ENCODE data around the gene ADAM12.
"Not testable (repeated sequence)": the region's sequence is repeated elsewhere in the genome, so short reads cannot be mapped to it uniquely, and the experiment has no call there.

The ADAM12 gene

DNA sequence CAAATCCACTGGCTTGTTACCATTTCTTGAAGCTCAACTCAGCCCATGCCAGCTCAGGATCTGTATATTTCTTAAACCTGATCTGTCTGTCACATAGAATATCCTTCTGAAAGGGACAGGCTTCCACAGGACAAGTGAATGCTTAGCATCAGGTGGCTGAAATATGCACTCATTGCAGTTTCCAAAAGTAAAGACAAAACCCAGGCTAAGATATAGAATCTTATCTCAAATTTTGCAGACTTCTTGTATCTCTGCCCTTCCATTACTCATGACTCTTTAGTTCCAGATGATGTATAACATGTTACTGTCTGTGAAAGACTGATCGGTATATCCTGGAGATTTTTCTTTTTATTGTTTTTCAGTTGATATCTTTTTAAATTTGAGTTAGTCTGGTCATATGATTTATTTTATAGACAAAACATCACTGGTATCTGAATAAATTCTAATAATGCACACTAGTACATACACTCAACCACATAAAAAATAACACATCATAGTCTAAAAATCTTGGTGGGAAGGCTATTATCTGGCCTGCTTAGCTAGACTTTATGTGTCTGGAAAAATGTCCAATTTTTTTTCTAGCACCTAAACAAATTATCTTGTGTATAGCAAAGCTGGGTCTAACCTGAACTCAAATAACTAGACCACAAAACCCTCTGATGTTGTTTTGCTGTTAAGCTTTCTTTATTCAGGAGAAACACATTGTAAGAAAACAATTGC lies 182.6 kb downstream of the ADAM12 start:
- no peak for DNase-seq

DNA sequence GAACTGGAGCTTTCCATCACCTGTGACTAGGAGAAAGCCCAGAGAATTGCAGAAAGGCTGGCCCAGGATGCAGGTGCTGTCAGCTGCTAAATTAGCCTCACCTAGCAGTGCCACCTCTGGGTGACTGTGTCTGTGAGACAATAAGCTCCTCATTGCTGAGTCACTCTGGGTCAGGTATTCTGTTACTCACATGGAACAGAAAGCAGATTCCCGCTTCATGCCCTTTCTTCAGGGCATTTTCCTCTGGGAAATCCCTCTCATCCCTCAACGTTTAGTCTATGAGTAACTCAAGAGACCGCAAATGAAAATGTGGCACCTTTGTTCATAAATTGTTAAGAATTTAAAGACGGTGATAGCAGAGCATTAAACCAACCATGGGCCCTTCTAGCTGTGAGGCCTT lies 184.0 kb downstream of the ADAM12 start:
- DNase-seq, result no peak

DNA sequence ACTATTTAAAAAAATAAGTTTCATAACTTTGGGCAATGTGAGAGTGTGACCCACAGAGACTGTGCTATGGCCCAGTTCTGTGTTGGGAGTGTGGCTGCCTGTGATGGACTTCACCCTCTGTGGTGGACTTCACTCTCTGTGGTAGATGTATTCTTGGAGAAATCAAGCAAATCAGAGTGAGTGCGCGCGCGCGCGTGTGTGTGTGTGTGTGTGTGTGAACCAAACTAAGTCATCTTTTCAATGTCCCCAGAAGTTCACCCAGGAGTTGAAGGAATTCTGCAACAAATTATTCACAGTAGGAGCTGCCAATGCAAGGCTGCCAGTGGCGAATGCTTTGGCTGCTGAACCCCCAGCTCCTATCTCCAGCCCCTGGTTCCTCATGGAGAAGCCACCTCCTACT lies 184.5 kb downstream of the ADAM12 start:
- DNase-seq, result no peak

DNA sequence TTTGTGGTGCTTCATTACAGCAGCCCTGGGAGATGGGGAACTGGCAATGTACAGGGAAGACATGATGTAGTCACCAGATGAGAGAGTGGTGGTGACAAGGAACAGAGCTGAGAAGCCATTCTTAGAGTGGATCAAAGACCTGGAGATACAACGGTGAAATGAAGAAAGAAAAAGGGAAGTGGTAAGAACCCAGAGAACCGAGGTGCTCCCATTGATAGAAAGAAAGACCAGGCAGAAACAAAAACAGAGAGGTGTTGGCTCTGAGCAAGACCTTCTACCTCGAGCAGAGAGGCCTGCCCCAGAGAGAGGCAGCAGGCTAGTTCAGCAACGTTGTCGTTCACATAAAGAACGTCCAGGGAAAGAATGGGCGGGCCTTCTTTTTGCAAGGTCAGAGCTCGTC lies 186.7 kb downstream of the ADAM12 start:
- no peak for DNase-seq

DNA sequence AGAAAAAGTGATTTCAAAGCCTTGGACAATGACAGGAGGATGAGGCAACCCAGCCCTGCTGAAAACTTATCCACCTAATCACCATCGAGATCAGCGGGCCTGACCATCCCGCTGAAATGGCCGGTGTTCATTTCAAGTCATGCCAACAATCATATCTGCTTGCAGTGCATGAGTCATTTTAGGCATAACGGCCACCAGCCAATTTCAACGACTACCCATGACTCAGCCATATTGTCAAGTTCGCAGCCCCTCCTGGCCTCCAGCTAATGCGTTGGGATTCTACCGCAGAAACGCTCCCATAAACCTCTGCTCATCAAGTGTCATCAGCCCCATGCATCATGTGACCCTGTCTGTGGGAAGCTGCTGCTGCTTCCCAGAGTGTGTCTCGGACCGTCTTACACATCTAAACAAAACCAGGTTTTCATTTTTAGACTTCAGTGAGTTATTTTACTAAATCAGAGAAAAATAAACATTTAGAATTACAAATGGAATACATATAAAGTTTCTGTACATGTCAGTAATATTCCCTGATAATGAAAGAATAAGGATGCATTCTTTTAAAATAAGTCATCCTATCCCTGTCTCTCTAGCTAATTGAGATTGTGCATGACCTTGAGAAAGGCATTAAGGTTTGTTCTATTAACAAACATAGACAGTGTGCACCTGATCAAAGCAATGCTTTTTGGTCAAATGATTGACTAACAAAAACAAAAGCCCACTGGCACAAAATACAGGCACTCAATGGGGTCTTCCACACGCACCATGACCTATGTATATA lies 188.9 kb downstream of the ADAM12 start:
- no peak for DNase-seq

DNA sequence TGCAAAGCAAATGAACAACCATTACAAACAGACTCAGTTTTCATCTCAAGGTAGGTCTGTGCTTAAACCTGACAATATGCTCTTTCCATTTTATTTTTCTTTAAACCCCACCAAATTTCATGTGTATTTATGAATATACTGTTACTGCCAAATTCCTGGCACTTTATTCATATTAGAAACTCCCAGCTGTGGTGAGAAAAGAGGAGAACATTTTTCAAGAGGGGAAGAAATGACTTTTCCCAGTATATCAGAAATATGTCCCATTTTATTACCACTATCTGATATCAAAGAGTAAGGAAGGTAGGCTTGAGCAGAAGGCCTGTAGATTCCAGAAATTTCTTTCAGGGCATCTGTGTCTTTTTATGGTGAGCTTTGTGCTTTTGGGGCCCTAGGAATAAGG lies 189.6 kb downstream of the ADAM12 start:
- no peak for DNase-seq

DNA sequence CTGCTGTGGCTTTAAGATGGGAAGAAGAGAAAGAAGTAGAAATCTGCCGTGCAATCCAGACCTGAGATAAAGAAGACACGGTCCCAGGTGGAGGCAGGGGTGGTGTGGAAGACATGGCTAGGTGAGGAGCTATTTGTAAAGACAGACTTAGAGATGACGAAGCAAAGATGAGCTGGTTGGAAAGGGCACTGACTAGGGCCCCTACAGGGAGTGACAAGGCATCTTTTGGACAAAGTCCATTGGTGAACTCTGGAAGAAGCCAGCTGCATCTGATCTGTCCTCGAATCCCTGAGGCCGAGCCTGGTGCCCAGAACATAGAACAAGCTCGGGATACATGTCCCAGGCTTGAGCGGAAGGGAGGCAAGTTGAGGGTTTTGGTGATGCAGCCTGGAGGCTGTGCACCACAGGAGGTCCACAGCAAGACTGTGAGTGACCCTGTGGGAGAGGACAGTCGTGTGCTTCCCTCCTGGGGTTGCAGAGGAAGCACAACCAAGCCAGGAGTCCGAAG lies 191.2 kb downstream of the ADAM12 start:
- no peak for DNase-seq

DNA sequence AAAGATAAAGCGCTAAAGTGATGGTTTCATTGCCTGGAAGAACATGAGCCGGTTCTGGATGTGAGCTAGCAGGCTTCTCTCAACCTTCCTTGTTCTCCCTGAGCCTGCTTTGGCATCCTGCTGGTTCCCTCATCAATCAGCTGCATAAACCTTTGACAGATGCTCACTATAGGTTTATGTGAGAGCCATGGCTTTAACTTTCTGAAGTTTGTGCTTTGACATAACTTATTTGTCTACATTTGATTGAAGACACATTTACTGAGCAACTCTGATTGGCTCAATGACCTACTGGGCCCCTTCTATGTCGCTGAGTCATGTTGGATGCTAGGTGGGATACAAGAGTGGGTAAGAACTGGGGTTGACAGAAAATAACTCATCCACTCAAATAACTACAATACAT lies 192.0 kb downstream of the ADAM12 start:
- DNase-seq, result no peak

DNA sequence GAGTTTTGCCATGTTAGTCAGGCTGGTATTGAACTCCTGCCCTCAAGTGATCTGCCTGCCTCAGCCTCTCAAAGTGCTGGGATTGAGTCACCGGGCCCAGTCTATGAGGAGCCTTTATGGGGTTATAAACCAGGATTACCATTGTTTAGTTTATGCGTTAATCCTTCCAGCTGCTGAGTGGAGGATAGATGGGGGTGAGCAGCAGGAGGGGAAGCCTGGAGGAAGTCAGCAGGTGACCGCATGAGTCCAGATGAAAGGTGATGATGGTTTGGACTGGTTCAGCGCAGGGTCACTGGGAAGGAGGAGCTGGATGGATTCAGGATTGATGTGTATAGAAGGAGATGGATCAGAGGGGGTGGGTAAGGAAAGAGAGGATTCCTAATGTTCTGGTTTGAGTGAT lies 197.1 kb downstream of the ADAM12 start:
- no peak for DNase-seq

DNA sequence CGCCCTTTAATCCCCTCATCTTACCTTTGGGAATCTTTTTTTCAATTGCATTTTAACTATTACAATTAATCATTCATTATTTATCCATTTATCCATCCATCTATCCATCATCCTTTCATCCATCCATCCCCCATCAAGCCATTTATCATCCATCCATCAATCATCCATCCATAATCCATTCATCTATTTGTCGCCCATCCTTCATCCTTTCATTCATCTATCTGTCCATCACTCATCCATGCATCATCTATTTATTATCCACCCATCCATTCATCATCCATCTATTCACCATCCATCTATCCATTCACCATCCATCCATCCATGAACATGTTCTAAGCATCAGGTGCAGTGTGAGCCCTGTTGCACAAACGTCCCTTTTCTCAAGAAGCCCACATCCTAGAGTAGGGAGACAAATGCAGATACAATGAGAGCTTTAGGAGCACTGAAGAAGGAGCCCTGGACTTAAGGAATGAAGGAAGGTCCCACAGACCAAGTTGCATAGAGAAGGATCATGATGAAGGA lies 199.5 kb downstream of the ADAM12 start:
- no peak for DNase-seq

DNA sequence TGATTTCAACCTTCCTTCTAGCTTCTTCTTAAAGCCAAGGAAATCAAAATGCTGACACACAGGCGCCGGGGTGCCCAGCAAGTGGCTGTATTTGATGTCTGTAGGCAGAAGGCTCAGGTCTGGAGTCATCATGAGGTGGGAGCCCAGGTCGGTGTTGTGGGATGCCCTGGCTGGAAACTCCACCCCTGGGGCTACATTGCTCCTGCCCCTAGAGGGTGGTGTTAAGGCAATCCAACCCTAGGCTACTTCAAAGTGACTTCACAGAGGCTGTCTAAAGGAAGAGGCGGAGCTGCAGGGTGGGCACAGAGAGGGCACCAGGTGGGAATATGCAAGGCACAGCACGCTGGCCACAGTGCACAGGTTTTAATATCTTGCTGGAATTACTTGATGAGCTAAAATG lies 200.9 kb downstream of the ADAM12 start:
- no peak for DNase-seq

DNA sequence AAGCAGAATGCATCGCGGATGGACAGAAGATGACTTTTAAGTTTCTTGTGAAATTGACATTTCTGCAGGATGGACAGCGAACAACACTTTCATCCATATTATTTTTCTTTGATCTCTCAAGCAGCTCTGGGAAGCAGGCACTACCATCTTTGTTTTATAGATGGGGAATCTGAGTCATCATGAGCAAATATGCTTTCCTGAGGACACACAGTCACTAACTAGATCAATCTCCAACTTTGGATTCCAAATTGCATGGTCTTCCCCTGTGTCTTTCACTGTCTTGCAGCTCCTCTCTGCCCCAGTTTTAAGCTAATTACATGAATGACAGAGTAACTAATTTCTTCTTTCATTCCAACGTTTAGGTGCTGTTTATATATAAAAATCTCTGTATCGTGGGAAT lies 201.5 kb downstream of the ADAM12 start:
- DNase-seq, result no peak

DNA sequence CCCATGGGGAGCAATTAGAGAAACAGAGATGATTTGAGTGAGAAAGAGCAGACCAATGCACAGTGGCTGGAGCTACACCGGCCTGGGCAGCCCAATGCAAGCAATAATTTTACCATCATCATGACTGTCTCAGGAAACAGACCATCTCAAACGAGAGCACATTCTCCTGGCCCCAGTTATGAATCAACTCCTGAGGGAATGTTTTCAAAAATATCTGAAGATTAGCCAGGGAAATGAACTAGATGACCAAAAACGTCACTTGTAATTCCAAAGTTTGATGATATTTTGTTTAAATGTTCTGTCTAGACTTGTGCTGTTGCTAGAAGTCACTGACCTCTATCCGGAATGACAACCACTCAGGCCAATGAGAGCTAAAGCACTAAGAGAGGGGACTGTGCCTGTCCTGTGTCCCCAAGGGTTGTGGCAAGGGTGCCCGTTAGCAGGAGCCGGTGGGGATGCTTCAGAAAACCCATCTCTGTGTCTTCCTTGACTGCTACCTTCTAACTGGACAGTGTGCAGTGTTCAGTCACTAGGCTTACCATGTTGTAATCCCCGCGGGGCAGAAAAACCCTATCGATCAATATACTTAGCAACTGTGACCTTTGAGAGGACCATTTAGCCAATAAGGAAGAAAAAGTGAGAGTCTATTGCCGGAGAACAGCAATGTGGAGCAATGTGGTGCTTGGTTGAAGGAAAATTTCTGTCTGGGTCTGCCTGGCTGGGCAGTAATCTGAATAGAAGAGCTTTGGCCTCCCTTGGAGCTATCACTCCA lies 202.4 kb downstream of the ADAM12 start:
- no peak for DNase-seq

DNA sequence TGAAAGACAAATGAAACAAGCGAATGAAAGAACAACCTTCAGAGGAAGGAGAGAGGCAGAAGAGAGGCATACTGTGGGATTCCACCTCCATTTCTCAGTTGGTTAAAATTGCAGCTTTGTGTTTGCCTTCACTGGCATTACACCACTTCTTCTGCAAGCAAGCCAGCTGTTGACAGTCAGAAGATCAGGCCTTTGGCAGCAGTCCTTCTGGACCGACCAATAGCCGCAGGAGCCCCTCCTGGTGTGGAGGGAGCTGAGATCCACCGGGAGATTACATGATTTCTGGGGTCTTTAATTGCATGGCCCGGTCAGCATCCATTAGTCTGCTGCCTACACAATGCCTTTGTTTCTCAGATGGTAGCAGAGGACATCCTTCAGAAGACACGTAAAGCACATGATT lies 206.7 kb downstream of the ADAM12 start:
- DNase-seq, result no peak

DNA sequence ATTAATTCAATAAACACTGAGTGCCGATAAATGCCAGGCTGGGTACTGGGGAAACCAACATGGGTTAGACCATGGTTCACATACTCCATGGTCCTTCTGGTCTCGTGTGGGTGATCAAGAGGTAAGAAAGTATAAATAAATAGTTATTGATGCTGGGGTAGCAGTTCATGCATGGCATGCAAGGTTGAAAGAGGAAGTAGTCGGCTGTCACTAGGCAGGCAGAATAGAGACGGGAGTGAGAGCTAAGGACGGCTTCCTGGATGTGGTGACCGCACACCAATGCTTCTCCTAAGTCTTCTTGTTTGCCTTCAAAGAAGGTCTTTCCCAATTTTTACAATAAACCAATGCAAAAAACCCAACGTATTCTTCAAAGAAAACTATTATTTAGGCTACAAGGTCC lies 208.6 kb downstream of the ADAM12 start:
- peak; percentile 63 for DNase-seq

DNA sequence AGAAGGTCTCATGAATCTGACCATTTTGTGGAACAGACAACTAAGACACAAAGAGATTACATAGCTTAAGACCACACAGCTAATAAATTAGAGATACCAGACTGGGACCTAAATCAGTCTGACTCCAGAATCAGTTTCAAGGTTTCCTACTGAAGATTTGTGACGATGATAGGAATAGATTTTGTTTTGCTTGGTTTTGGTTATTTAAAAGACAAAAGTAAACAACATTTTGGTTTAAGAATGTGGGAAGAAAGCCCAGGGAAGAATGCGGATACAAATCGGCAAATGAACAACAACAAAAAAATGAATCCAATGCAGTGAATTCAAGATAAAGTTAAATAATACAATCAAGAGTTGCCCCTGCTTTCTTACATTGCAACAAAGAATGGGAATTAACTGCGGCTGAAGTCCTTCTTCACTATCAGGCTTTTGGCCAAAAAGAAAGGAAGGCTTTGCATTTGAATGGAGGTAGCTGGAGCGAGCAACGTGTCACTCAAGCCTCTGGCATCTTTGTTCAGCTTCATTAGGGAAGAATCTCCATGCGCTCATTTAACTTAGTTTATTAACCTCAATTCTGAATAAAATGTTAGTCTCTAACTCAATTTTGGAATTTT lies 210.8 kb downstream of the ADAM12 start:
- no peak for DNase-seq

DNA sequence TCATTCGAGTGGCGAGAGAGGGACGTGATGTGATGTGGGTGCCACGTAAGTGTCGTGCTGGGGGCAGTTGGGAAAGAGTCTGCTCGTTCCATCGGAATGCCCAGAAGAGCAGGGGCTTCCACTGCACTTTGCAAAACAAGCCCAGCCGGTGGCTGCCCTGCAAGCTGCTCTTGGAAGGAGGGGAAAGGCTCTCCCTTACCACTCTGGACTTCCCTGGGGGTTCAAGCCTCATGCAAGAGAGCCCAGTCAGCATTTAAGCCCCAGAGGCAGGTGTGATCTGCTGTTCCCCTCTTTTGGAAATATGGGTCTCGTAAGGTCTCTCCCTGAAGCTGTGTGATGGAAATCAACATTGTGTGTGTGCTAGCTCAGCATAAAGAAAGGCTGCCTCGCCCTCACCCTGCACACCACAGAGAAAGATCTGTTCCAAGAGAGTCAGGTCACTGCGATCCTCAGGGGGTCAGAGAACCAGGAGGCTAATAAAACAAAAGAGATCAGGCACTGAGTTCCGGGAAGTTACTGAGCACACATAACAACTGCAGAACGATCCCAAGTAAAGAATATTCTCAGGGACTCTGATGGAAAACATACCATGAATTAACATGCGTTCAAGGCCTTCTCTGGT lies 212.5 kb downstream of the ADAM12 start:
- no peak for DNase-seq

DNA sequence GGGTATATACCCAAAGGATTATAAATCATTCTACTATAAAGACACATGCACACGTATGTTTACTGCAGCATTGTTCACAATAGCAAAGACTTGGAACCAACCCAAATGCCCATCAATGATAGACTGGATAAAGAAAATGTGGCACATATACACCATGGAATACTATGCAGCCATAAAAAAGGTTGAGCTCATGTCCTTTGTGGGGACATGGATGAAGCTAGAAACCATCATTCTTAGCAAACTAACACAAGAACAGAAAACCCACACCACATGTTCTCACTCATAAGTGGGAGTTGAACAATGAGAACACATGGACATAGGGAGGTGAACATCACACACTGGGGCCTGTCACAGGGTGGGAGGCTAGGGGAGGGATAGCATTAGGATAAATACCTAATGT lies 215.5 kb downstream of the ADAM12 start:
- not testable (repeated sequence) for DNase-seq

DNA sequence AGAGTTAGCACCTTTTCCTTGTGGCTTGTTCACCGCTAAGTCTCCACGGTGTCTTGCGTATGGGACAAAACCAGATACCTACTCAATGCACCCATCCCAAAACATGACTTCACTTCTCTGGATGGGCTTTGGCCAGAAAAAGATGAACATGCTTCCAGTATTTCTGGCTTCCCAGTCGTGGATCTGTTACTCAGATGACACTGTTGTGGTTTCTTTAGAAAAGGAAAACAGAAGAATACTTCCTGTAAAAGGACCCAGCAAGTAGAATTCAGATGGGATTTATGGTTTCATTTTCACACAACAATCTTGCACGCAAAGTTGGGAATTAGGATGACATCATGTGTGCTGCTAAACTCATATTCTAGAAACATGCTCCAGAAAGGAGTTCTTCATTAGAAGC lies 216.7 kb downstream of the ADAM12 start:
- no peak for DNase-seq

DNA sequence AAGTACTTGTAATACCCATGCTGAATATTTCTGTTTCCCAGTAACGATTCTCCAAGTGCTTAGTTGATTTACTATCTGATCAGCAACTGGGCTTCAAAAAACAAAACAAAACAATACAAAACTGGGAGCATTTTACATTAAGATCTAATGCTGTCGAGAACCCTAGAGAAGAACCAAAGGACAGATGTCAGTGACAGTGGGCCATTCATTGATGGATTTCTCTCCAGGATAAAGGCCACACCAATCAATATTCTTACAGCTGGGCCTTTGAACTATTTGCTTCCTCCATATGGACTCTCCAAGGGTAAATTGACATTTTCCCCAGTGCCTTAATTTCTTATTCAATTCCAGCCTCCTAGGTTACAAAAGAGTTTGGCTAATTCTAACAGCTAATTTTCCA lies 217.5 kb downstream of the ADAM12 start:
- no peak for DNase-seq

DNA sequence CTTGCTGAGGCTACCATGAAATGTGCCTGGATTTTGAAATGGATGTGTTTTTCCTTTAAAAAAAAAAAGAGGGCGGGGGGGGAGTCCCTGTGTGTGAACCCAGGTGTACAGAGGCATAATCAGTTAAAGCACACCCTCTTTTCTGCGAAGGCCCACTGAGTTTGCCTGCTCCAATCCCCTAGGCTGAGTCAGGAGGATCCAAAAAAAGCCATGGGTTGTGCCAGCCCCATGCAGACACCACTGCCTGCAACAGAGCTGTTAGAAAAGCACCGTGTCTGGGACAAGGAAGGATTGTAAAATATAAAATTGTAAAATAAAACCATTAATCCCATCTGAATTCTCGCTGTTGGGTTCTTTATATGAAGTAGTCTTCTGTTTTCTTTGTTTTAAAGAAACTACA lies 217.9 kb downstream of the ADAM12 start:
- DNase-seq, result no peak

DNA sequence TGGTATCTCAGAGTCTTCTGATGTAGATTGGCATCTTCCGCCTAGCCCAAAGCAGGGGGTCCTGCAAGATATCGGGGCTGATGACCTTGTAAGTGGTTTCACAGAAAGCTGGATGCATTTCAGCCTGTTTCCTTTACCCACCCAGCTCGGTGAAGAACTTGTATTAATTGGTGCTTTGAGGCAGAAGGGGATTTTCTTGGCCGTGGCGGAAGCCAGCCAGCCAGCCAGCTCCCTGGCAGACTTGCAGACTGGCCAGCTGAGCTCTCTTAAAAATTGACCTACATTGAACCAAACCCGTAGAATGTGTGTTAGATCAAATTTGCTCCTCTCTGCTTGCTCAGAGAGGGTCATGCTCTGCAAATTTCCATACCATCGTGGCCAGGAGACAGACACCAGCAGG lies 218.4 kb downstream of the ADAM12 start:
- no peak for DNase-seq

DNA sequence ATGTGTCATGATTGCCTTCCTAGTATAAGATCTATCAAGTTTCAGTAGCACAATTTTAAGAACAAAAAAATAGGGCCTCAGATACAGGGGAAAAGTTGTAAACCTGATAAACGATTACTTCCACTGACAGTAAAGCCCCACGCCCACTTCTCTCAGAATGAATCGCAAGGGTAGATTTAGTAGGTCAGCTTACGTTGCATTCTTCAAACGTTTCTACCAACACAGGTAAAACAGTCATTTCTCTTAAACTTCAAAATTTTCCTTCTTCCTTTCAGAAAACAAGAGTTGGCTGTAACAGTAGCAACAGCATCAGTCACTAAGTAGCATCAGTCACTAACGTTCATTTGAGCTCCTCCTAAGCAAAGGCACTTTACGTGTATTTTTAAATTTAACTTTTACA lies 221.5 kb downstream of the ADAM12 start:
- no peak for DNase-seq
